ENCODE measurements around the gene TMEM181. TPM values are rescaled to one million over a fixed set of nuclear protein-coding genes. Genes with fewer than 3 reads are reported as not detected.

Gene TMEM181
- total RNA-seq, 1 donor from 2014 or later, result 27.3 TPM

GRCh38 chr6:158660333-158660754, 100.5 kb downstream of the TMEM181 start:
- H3K27me3 ChIP-seq, result no peaks in the 10 kb centered on the region
- peak; percentile 34 for DNase-seq (ENCODE audit: low spot score)
- H3K36me3 ChIP-seq, result no peaks in the 10 kb centered on the region
- peaks cover 12% of the 10 kb centered on the region for H3K4me1 ChIP-seq
- Mint-ChIP-seq H3K27me3 (ENCODE audit: insufficient read depth, low read depth) (peaks cover 9% of the 10 kb centered on the region), H3K27ac (no peak overlapping the region), H3K9me3 (no peaks in the 10 kb centered on the region), H3K4me1 (peaks cover 14% of the 10 kb centered on the region), H3K4me3 (no peak overlapping the region), H3K36me3 (no peaks in the 10 kb centered on the region)
- H3K4me3 ChIP-seq, result no peak overlapping the region
- H3K27ac ChIP-seq, result no peak overlapping the region
- no peaks in the 10 kb centered on the region for H3K79me2 ChIP-seq (ENCODE audit: low read depth)
- peak; percentile 57 for TF ChIP-seq CTCF (IDR thresholded peaks at IDR 0.05)
- TF ChIP-seq EZH2 (IDR thresholded peaks at IDR 0.05), result no peak
- H3K9ac ChIP-seq, result no peak overlapping the region
- H3K4me2 ChIP-seq, result no peak overlapping the region
- no peaks in the 10 kb centered on the region for H3K9me3 ChIP-seq (ENCODE audit: low read depth)
- H3F3A ChIP-seq (ENCODE audit: low read depth), result peaks cover 3% of the 10 kb centered on the region
- H4K20me1 ChIP-seq (ENCODE audit: low read depth), result no peaks in the 10 kb centered on the region
- H2AFZ ChIP-seq (replicated peaks), result no peak overlapping the region

- Histone ChIP-seq H3K9me3 (ENCODE audit: low read depth) (no peaks in the 10 kb centered on the region), H3K36me3 (no peaks in the 10 kb centered on the region), H3K9ac (no peak overlapping the region), H4K20me1 (ENCODE audit: low read depth) (no peaks in the 10 kb centered on the region), H2AFZ (replicated peaks) (no peak overlapping the region), H3K4me1 (peaks cover 12% of the 10 kb centered on the region), H3K4me2 (no peak overlapping the region), H3F3A (ENCODE audit: low read depth) (peaks cover 3% of the 10 kb centered on the region), H3K27me3 (no peaks in the 10 kb centered on the region), H3K4me3 (no peak overlapping the region), H3K79me2 (ENCODE audit: low read depth) (no peaks in the 10 kb centered on the region), H3K27ac (no peak overlapping the region)
- H3K4me3 Mint-ChIP-seq, result no peak overlapping the region
- no peaks in the 10 kb centered on the region for H3K36me3 Mint-ChIP-seq
- H3K4me1 Mint-ChIP-seq, result peaks cover 12% of the 10 kb centered on the region
- H3K27ac Mint-ChIP-seq, result no peak overlapping the region
- TF ChIP-seq EZH2phosphoT487 (IDR thresholded peaks at IDR 0.05) (no peak), CTCF (IDR thresholded peaks at IDR 0.05) (no peak), EZH2 (IDR thresholded peaks at IDR 0.05) (no peak)
- no peaks in the 10 kb centered on the region for H3K9me3 Mint-ChIP-seq
- no peak for DNase-seq (ENCODE audit: low spot score)
- H3K27me3 Mint-ChIP-seq (ENCODE audit: insufficient read depth, low read depth), result peaks cover 9% of the 10 kb centered on the region
Observed at GRCh38 chr6:158661156-158661685, 101.3 kb downstream of the TMEM181 start.

GRCh38 chr6:158662607-158662953, 102.7 kb downstream of the TMEM181 start:
- no peak for TF ChIP-seq CTCF (IDR thresholded peaks at IDR 0.05)
- TF ChIP-seq EZH2phosphoT487 (IDR thresholded peaks at IDR 0.05), result no peak
- no peak for TF ChIP-seq EZH2 (IDR thresholded peaks at IDR 0.05)
- no peak overlapping the region for H3K27ac ChIP-seq
- peaks cover 12% of the 10 kb centered on the region for H3K4me1 ChIP-seq
- H3K4me3 ChIP-seq, result no peak overlapping the region
- Mint-ChIP-seq H3K4me3 (no peak overlapping the region), H3K36me3 (no peaks in the 10 kb centered on the region), H3K4me1 (peaks cover 12% of the 10 kb centered on the region), H3K27ac (no peak overlapping the region), H3K9me3 (no peaks in the 10 kb centered on the region), H3K27me3 (ENCODE audit: insufficient read depth, low read depth) (peaks cover 9% of the 10 kb centered on the region)
- H4K20me1 ChIP-seq (ENCODE audit: low read depth), result no peaks in the 10 kb centered on the region
- no peak overlapping the region for H2AFZ ChIP-seq (replicated peaks)
- H3K79me2 ChIP-seq (ENCODE audit: low read depth), result no peaks in the 10 kb centered on the region
- H3K27me3 ChIP-seq, result no peaks in the 10 kb centered on the region
- H3K9me3 ChIP-seq (ENCODE audit: low read depth), result no peaks in the 10 kb centered on the region
- no peaks in the 10 kb centered on the region for H3K36me3 ChIP-seq
- no peak for DNase-seq (ENCODE audit: low spot score)
- no peak overlapping the region for H3K4me2 ChIP-seq
- peaks cover 3% of the 10 kb centered on the region for H3F3A ChIP-seq (ENCODE audit: low read depth)
- H3K9ac ChIP-seq, result no peak overlapping the region
